A673 (cell line): ENCODE results near the gene MET.
"Not testable (repeated sequence)": the region's sequence is repeated elsewhere in the genome, so short reads cannot be mapped to it uniquely, and the experiment has no call there.

ENCODE experiments used
- CTCF ChIP-seq: fragments of 300-800, 200-600 bp; sonication (generic); conservative IDR thresholded peaks from 2 replicates; pipeline ENCODE4 v1.5.1; 2017; ENCODE audit warnings: low read depth, mild to moderate bottlenecking, antibody characterized with exemption, low read length, moderate library complexity, mixed read lengths
- EZH2 ChIP-seq: fragments of 200-600 bp; sonication (generic); IDR thresholded peaks from 2 replicates; pipeline ENCODE4 v1.6.1; 2017; ENCODE audit warnings: borderline replicate concordance, low read depth, mild to moderate bottlenecking, mixed read lengths, antibody characterized with exemption, low read length; ENCODE audit not compliant: poor library complexity, severe bottlenecking

- not testable (repeated sequence) for TF ChIP-seq CTCF, EZH2
Measured at GRCh38 chr7:116638592-116638991, 33.4 kb upstream of the MET start.
